GM12801 (cell line): ENCODE results near the gene SLC39A10.

Source experiments
- CTCF ChIP-seq: IDR thresholded peaks from one replicate; pipeline ENCODE4 v1.5.1; 2011; ENCODE audit warnings: control low read depth; ENCODE audit not compliant: insufficient read length; ENCODE audit errors: extremely low read depth

The SLC39A10 gene

GRCh38 chr2:195766691-195767090 lies 109.7 kb downstream of the SLC39A10 start:
- TF ChIP-seq CTCF, result no peak

- no peak for TF ChIP-seq CTCF
Observed at GRCh38 chr2:195768431-195768830, 111.4 kb downstream of the SLC39A10 start.

- no peak for TF ChIP-seq CTCF
Observed at GRCh38 chr2:195769975-195770374, 112.9 kb downstream of the SLC39A10 start.

- TF ChIP-seq CTCF, result no peak
Observed at GRCh38 chr2:195779491-195779890, 122.5 kb downstream of the SLC39A10 start.

GRCh38 chr2:195782156-195782555 lies 125.1 kb downstream of the SLC39A10 start:
- no peak for TF ChIP-seq CTCF
